ENCODE measurements around the gene CCDC142. TPM values are rescaled to one million over a fixed set of nuclear protein-coding genes. Genes with fewer than 3 reads are reported as not detected.

Gene CCDC142
- total and polyA plus RNA-seq, 3 donors from 2014 or later = 15.5 to 30.2 (median 29.4) TPM

- no peaks in the 10 kb centered on the region for H3K4me1 ChIP-seq
- TF ChIP-seq CTCF (IDR thresholded peaks at IDR 0.05) (no peak), POLR2A (IDR thresholded peaks at IDR 0.05) (no peak)
- intact Hi-C loops (cut with DNase I; ENCODE audit: low total_unique reads) = no loop called here
- no peak overlapping the region for H3K4me3 ChIP-seq
- no peaks in the 10 kb centered on the region for H3K9me3 ChIP-seq
- DNase-seq = no peak
- H3K27ac ChIP-seq = no peak overlapping the region
- 79 to 84% methylated on average over 5 of the region's 5 CpGs for WGBS, 2 donors
- no peaks in the 10 kb centered on the region for H3K36me3 ChIP-seq (ENCODE audit: low read depth, missing control alignments)
- H3K27me3 ChIP-seq = no peaks in the 10 kb centered on the region
Measured at GRCh38 chr2:74424139-74424992, 58.4 kb downstream of the CCDC142 start.

Other genes with a start within 250 kb of the CCDC142 start
- 100 to 1,000 TPM; 113 to 188 TPM for gene SLC4A5, start 139.6 kb downstream of the CCDC142 start, total RNA-seq
- gene SLC4A5, start 139.6 kb downstream of the CCDC142 start, polyA plus RNA-seq (ENCODE audit: insufficient read depth, low read depth, low replicate concordance) = 40.3 TPM
- gene DCTN1, start 102.7 kb downstream of the CCDC142 start, total RNA-seq = 100 to 1,000 TPM; 321 to 403 TPM
- gene DCTN1, start 102.7 kb downstream of the CCDC142 start, polyA plus RNA-seq (ENCODE audit: insufficient read depth, low read depth, low replicate concordance) = 277 TPM
- gene C2orf81, start 61.4 kb downstream of the CCDC142 start, total RNA-seq = 10 to 100 TPM; 10.4 to 15.7 TPM
- gene C2orf81, start 61.4 kb downstream of the CCDC142 start, polyA plus RNA-seq (ENCODE audit: insufficient read depth, low read depth, low replicate concordance) = 23.1 TPM
- gene WDR54, start 61.3 kb downstream of the CCDC142 start, total RNA-seq = 10 to 100 TPM; 27.5 to 31.7 TPM
- 90.6 TPM for gene WDR54, start 61.3 kb downstream of the CCDC142 start, polyA plus RNA-seq (ENCODE audit: insufficient read depth, low read depth, low replicate concordance)
- 10 to 100 TPM; 11.1 to 12.8 TPM for gene RTKN, start 41.1 kb downstream of the CCDC142 start, total RNA-seq
- 8.8 TPM for gene RTKN, start 41.1 kb downstream of the CCDC142 start, polyA plus RNA-seq (ENCODE audit: insufficient read depth, low read depth, low replicate concordance)
- gene INO80B, start 27.9 kb downstream of the CCDC142 start, total RNA-seq = 10 to 100 TPM; 23.1 to 27.9 TPM
- gene INO80B, start 27.9 kb downstream of the CCDC142 start, polyA plus RNA-seq (ENCODE audit: insufficient read depth, low read depth, low replicate concordance) = 59.3 TPM
- 10 to 100 TPM; 73.8 to 84.3 TPM for gene WBP1, start 24.6 kb downstream of the CCDC142 start, total RNA-seq
- 80.8 TPM for gene WBP1, start 24.6 kb downstream of the CCDC142 start, polyA plus RNA-seq (ENCODE audit: insufficient read depth, low read depth, low replicate concordance)
- 10 to 100 TPM; 44.8 to 45.7 TPM for gene MOGS, start 17.6 kb downstream of the CCDC142 start, total RNA-seq
- 41.3 TPM for gene MOGS, start 17.6 kb downstream of the CCDC142 start, polyA plus RNA-seq (ENCODE audit: insufficient read depth, low read depth, low replicate concordance)
- gene MRPL53, start 10.3 kb downstream of the CCDC142 start, total RNA-seq = 10 to 100 TPM; 23.6 to 46.0 TPM
- 64.8 TPM for gene MRPL53, start 10.3 kb downstream of the CCDC142 start, polyA plus RNA-seq (ENCODE audit: insufficient read depth, low read depth, low replicate concordance)
- gene TTC31, start 83 bp upstream of the CCDC142 start, total RNA-seq = 10 to 100 TPM; 30.1 to 36.2 TPM
- gene TTC31, start 83 bp upstream of the CCDC142 start, polyA plus RNA-seq (ENCODE audit: insufficient read depth, low read depth, low replicate concordance) = 19.6 TPM
- gene LBX2, start 16.6 kb upstream of the CCDC142 start, total RNA-seq = 1 to 10 TPM in 1 of 2 donors, not detected in 1; 1.4 TPM
- 0.33 TPM for gene LBX2, start 16.6 kb upstream of the CCDC142 start, polyA plus RNA-seq (ENCODE audit: insufficient read depth, low read depth, low replicate concordance)
- 10 to 100 TPM; 17.0 to 20.1 TPM for gene PCGF1, start 24.7 kb upstream of the CCDC142 start, total RNA-seq
- gene PCGF1, start 24.7 kb upstream of the CCDC142 start, polyA plus RNA-seq (ENCODE audit: insufficient read depth, low read depth, low replicate concordance) = 25.3 TPM
- 1 to 10 TPM; 1.3 to 4.5 TPM for gene TLX2, start 31.5 kb upstream of the CCDC142 start, total RNA-seq
- gene TLX2, start 31.5 kb upstream of the CCDC142 start, polyA plus RNA-seq (ENCODE audit: insufficient read depth, low read depth, low replicate concordance) = 1.1 TPM
- under 1 TPM in 1 of 2 donors, not detected in 1; 0.43 TPM for gene DQX1, start 43.2 kb upstream of the CCDC142 start, total RNA-seq
- gene DQX1, start 43.2 kb upstream of the CCDC142 start, polyA plus RNA-seq (ENCODE audit: insufficient read depth, low read depth, low replicate concordance) = 0.86 TPM
- 100 to 1,000 TPM; 141 to 169 TPM for gene AUP1, start 46.7 kb upstream of the CCDC142 start, total RNA-seq
- 107 TPM for gene AUP1, start 46.7 kb upstream of the CCDC142 start, polyA plus RNA-seq (ENCODE audit: insufficient read depth, low read depth, low replicate concordance)
- 10 to 100 TPM; 36.5 to 46.8 TPM for gene HTRA2, start 46.9 kb upstream of the CCDC142 start, total RNA-seq
- gene HTRA2, start 46.9 kb upstream of the CCDC142 start, polyA plus RNA-seq (ENCODE audit: insufficient read depth, low read depth, low replicate concordance) = 45.8 TPM
- 10 to 100 TPM; 13.1 to 15.2 TPM for gene LOXL3, start 70.9 kb upstream of the CCDC142 start, total RNA-seq
- gene LOXL3, start 70.9 kb upstream of the CCDC142 start, polyA plus RNA-seq (ENCODE audit: insufficient read depth, low read depth, low replicate concordance) = 10.5 TPM
- 10 to 100 TPM; 11.2 to 19.3 TPM for gene DOK1, start 71.7 kb upstream of the CCDC142 start, total RNA-seq
- gene DOK1, start 71.7 kb upstream of the CCDC142 start, polyA plus RNA-seq (ENCODE audit: insufficient read depth, low read depth, low replicate concordance) = 9.3 TPM
- 10 to 100 TPM; 11.7 to 14.0 TPM for gene M1AP, start 165.3 kb upstream of the CCDC142 start, total RNA-seq
- gene M1AP, start 165.3 kb upstream of the CCDC142 start, polyA plus RNA-seq (ENCODE audit: insufficient read depth, low read depth, low replicate concordance) = 21.4 TPM
- gene SEMA4F, start 171.2 kb upstream of the CCDC142 start, total RNA-seq = 10 to 100 TPM; 13.3 to 14.3 TPM
- 9.1 TPM for gene SEMA4F, start 171.2 kb upstream of the CCDC142 start, polyA plus RNA-seq (ENCODE audit: insufficient read depth, low read depth, low replicate concordance)

Measured in testis (tissue), 3 donors.